Measurements from ENCODE around the gene SURF4.
"Not testable (repeated sequence)": the region's sequence is repeated elsewhere in the genome, so short reads cannot be mapped to it uniquely, and the experiment has no call there.

Gene SURF4

DNA sequence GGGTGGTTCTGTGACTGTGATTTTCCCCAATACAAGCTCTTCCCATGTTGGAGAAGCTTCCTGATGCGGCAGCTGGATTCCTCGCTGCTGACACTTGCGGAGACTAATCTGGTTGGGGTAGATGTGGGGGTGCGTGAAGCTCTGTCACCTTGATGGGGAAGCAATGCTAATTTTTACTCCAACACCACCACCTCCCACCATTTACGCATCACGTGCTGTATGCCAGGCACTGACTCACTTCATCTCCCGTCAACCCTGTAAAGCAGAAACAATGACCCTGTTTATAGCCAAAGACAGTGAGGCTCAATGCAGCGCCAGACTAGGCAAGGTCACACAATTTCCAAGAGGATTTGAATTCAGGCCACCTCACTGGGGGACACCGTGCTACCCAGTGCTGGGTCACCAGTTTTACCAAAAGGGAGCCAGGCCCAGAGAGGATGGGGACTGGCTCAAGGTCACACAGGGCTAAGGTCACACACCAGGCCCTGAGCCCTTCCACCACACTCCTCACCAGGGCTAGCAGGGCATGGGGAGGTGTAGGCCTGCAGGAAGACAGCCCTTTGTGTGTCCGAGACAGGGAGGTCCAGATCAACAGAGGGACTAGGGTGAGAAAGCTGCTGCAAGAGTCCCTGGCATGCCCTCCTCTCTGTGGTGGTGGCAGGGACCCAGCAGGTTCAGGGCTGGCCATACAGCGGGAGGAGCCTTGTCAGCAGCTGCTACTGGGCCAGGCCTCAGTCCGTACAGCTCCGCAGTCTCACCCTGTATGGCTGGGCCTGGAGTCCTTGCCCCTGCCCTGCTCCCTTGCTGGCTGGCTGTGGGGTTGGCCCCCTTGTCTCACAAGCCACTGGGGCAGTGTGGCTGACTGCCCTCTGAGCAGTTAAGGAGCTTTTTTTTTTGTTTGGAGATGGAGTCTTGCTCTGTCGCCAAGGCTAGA is 3.6 kb upstream of the SURF4 start:
- H3K4me3 ChIP-seq (ENCODE audit: low read depth, low read length), result no peak overlapping the region
- no peaks in the 10 kb centered on the region for H3K27me3 ChIP-seq (ENCODE audit: insufficient read depth, low read depth, severe bottlenecking)
- no peak overlapping the region for H3K27ac ChIP-seq
- DNase-seq, result no peak
- peaks cover 10% of the 10 kb centered on the region for H3K9me3 ChIP-seq (ENCODE audit: severe bottlenecking)
- H3K36me3 ChIP-seq, result peaks cover 5% of the 10 kb centered on the region
- TF ChIP-seq, protein P1, sequence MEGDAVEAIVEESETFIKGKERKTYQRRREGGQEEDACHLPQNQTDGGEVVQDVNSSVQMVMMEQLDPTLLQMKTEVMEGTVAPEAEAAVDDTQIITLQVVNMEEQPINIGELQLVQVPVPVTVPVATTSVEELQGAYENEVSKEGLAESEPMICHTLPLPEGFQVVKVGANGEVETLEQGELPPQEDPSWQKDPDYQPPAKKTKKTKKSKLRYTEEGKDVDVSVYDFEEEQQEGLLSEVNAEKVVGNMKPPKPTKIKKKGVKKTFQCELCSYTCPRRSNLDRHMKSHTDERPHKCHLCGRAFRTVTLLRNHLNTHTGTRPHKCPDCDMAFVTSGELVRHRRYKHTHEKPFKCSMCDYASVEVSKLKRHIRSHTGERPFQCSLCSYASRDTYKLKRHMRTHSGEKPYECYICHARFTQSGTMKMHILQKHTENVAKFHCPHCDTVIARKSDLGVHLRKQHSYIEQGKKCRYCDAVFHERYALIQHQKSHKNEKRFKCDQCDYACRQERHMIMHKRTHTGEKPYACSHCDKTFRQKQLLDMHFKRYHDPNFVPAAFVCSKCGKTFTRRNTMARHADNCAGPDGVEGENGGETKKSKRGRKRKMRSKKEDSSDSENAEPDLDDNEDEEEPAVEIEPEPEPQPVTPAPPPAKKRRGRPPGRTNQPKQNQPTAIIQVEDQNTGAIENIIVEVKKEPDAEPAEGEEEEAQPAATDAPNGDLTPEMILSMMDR (IDR thresholded peaks at IDR 0.05; ENCODE audit: low read depth, low read length), result no peak

GRCh38 chr9:133378408-133378962 is 2.6 kb upstream of the SURF4 start:
- peaks cover 10% of the 10 kb centered on the region for H3K9me3 ChIP-seq (ENCODE audit: severe bottlenecking)
- H3K27ac ChIP-seq, result no peak overlapping the region
- H3K4me3 ChIP-seq (ENCODE audit: low read depth, low read length), result no peak overlapping the region
- H3K36me3 ChIP-seq, result peaks cover 10% of the 10 kb centered on the region
- H3K27me3 ChIP-seq (ENCODE audit: insufficient read depth, low read depth, severe bottlenecking), result no peaks in the 10 kb centered on the region
- DNase-seq, result no peak
- TF ChIP-seq, protein P1 (IDR thresholded peaks at IDR 0.05; ENCODE audit: low read depth, low read length), result no peak

DNA sequence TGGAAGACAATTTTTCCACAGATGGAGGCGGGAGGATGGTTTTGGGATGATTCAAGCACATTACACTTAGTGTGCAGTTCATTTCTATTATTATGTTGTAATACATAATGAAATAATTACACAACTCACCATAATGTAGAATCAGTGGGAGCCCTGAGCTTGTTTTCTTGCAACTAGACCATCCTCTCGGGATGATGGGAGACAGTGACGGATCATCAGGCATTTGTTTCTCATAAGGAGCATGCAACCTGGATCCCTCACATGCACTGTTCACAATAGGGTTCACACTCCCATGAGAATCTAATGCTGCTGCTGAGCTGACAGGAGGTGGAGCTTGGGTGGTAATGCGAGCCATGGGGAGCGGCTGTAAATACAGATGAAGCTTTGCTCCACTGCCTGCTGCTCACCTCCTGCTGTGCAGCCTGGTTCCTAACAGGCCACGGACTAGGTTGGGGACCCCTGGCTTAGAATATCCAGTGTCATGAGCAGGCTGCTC is 1.9 kb upstream of the SURF4 start:
- no peak overlapping the region for H3K27ac ChIP-seq
- peaks cover 10% of the 10 kb centered on the region for H3K9me3 ChIP-seq (ENCODE audit: severe bottlenecking)
- peaks cover 17% of the 10 kb centered on the region for H3K36me3 ChIP-seq
- TF ChIP-seq, protein P1 (IDR thresholded peaks at IDR 0.05; ENCODE audit: low read depth, low read length), result no peak
- no peak overlapping the region for H3K4me3 ChIP-seq (ENCODE audit: low read depth, low read length)
- no peaks in the 10 kb centered on the region for H3K27me3 ChIP-seq (ENCODE audit: insufficient read depth, low read depth, severe bottlenecking)
- peak; percentile 62 for DNase-seq

DNA sequence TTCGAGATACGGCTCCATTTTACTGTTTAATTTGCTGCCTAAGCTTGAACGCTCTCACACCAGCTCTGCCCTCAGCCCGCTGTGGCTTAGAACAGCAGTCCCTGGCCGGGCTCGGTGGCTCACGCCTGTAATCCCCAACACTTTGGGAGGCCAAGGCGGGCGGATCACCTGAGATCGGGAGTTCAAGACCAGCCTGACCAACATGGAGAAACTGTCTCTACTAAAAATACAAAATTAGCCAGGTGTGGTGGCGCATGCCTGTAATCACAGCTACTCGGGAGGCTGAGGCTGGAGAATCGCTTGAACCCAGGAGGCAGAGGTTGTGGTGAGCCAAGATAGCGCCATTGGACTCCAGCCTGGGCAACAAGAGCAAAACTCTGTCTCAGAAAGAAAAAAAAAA is 1.4 kb upstream of the SURF4 start:
- not testable (repeated sequence) for H3K27ac ChIP-seq

GRCh38 chr9:133375116-133375723 is 640 bp downstream of the SURF4 start:
- DNase-seq, result peak; percentile 47
- TF ChIP-seq, protein P1 (IDR thresholded peaks at IDR 0.05; ENCODE audit: low read depth, low read length), result peak; percentile 44
- Histone ChIP-seq H3K36me3 (peaks cover 32% of the 10 kb centered on the region), H3K9me3 (ENCODE audit: severe bottlenecking) (peaks cover 10% of the 10 kb centered on the region), H3K27ac (peak overlapping the region; percentile 94), H3K27me3 (ENCODE audit: insufficient read depth, low read depth, severe bottlenecking) (no peaks in the 10 kb centered on the region), H3K4me3 (ENCODE audit: low read depth, low read length) (peak overlapping the region; percentile 78)

More for the DNA sequence above, 1.4 kb upstream of the SURF4 start:
- not testable (repeated sequence) for DNase-seq; H3K27me3 ChIP-seq (ENCODE audit: insufficient read depth, low read depth, severe bottlenecking); H3K9me3 ChIP-seq (ENCODE audit: severe bottlenecking); H3K4me3 ChIP-seq (ENCODE audit: low read depth, low read length)
- peaks cover 22% of the 10 kb centered on the region for H3K36me3 ChIP-seq

- DNase-seq, result no peak
- Histone ChIP-seq H3K4me3 (ENCODE audit: low read depth, low read length) (peak overlapping the region; percentile 78), H3K9me3 (ENCODE audit: severe bottlenecking) (peaks cover 10% of the 10 kb centered on the region), H3K27me3 (ENCODE audit: insufficient read depth, low read depth, severe bottlenecking) (no peaks in the 10 kb centered on the region), H3K36me3 (peaks cover 36% of the 10 kb centered on the region), H3K27ac (peak overlapping the region; percentile 94)
- TF ChIP-seq, protein P1 (IDR thresholded peaks at IDR 0.05; ENCODE audit: low read depth, low read length), result no peak
Observed at GRCh38 chr9:133374612-133375115, 1.2 kb downstream of the SURF4 start.

All from WERI-Rb-1 (cell line).